Caco-2 (cell line): ENCODE measurements around the gene NPTXR. TPM values are rescaled to one million over a fixed set of nuclear protein-coding genes. Genes with fewer than 3 reads are reported as not detected.
A peak's percentile ranks its signal among the peaks of the same experiment; 100 is the strongest.

ENCODE experiments used
- BruUV-seq: library from RNA; stranded (reverse); fragments of 400-500 nt; replicated peaks from 2 replicates; lab custom pipeline; 2021; lab: Mats Ljungman, UMichigan
- CTCF ChIA-PET: fragments of 300-600 bp; sonication (Branson Sonifier 250); formaldehyde crosslinking; loops from one replicate; lab custom pipeline; 2022; ENCODE audit warnings: antibody characterized with exemption; lab: Charles Lee
- POLR2A ChIA-PET: fragments of 300-600 bp; sonication (Branson Sonifier 250); formaldehyde crosslinking; loops from one replicate; lab custom pipeline; 2022; ENCODE audit warnings: antibody characterized with exemption; lab: Charles Lee
- DNase-seq, 2 experiments: peaks; one replicate each; pipeline versions ENCODE4 v3.0.0 to v3.0.0-alpha.2; 2020 to 2022
- H3K27me3 ChIP-seq: replicated peaks from 2 replicates; pipeline ENCODE4 v1.6.0; 2011; ENCODE audit warnings: low read length; ENCODE audit not compliant: control insufficient read depth, insufficient read depth
- H3K36me3 ChIP-seq: 2 replicates; pipeline ENCODE4 v1.5.1; 2011; ENCODE audit warnings: low read length; ENCODE audit not compliant: control insufficient read depth, insufficient read depth
- H3K4me1 ChIP-seq: fragments of 250-450 bp; sonication (Bioruptor Pico); 2 replicates; pipeline ENCODE4 v1.5.1; 2020; ENCODE audit warnings: mild to moderate bottlenecking
- H3K4me3 ChIP-seq: 2 replicates; pipeline ENCODE4 v1.5.1; 2011; ENCODE audit warnings: low read depth, mild to moderate bottlenecking, control low read depth, low read length
- H3K9me3 ChIP-seq: fragments of 250-450 bp; sonication (Bioruptor Pico); 2 replicates; pipeline ENCODE4 v1.5.1; 2020; ENCODE audit warnings: mild to moderate bottlenecking, moderate library complexity
- H3K27ac Mint-ChIP-seq: one replicate; pipeline ENCODE4 v1.8.0; 2022; ENCODE audit warnings: mixed read lengths; ENCODE audit not compliant: unreplicated experiment
- H3K27me3 Mint-ChIP-seq: one replicate; pipeline ENCODE4 v1.8.0; 2022; ENCODE audit warnings: mixed read lengths; ENCODE audit not compliant: insufficient read depth, unreplicated experiment
- H3K36me3 Mint-ChIP-seq: one replicate; pipeline ENCODE4 v1.8.0; 2022; ENCODE audit warnings: mild to moderate bottlenecking, mixed read lengths; ENCODE audit not compliant: insufficient read depth, unreplicated experiment
- H3K4me1 Mint-ChIP-seq: one replicate; pipeline ENCODE4 v1.8.0; 2022; ENCODE audit warnings: low read depth, mixed read lengths; ENCODE audit not compliant: unreplicated experiment
- H3K4me3 Mint-ChIP-seq: one replicate; pipeline ENCODE4 v1.8.0; 2022; ENCODE audit warnings: mild to moderate bottlenecking, moderate library complexity, mixed read lengths; ENCODE audit not compliant: unreplicated experiment
- H3K9me3 Mint-ChIP-seq: one replicate; pipeline ENCODE4 v1.8.0; 2022; ENCODE audit warnings: mixed read lengths; ENCODE audit not compliant: unreplicated experiment
- intact Hi-C: fragments of 100-400 bp; cut with micrococcal nuclease; formaldehyde crosslinking; loops from one replicate; pipeline ENCODE4 v1.10.0; 2022; ENCODE audit not compliant: unreplicated experiment
- total RNA-seq: library from RNA; stranded (reverse); gene quantifications from 2 replicates; pipeline ENCODE4 v1.2.3, GENCODE V29; 2022
- TF ChIP-seq, protein P1 (sequence below), 2 experiments: fragments of 200-600 bp in 1 of 2; IDR thresholded peaks; 1 replicate in 1 of 2; 2 replicates in 1 of 2; pipeline versions ENCODE4 v1.5.1 to v1.8.0; 2011 to 2022; ENCODE audit warnings: antibody characterized with exemption in 1 of 2, control low read depth in 1 of 2, inconsistent platforms in 1 of 2, low read depth in 1 of 2, low read length in 1 of 2, mild to moderate bottlenecking in 1 of 2, moderate library complexity in 1 of 2; ENCODE audit not compliant: insufficient read depth in 1 of 2, severe bottlenecking in 1 of 2, unreplicated experiment in 1 of 2

Gene NPTXR
- total RNA-seq, 1 experiment from 2014 or later, result 16.4 TPM

DNA sequence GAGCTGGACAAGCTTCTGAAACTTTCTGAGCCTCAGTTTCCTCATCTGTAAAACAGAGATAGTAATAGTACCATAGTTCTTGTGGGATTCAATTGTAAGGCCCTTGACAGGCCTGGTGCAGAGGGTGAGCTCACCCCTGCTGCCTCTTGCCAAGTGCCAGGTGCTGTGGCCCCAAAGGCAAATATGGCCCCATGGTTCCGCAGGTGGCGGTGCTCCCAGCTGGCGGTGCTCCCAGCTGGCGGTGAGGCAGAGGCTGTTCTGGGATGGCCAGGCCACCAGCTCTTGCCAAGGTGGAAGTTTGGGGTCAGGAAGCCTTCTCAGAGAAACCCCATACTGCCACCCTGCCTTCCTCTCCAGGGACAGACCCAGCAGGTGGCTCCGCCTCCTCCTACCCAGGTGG lies 8.8 kb downstream of the NPTXR start:
- no TSS peak for BruUV-seq
- intact Hi-C loops, result no loop called here
- ChIA-PET CTCF (interaction anchor here (0.6 kb wide), 1 partner anchor 66 kb away, joined by 3 read pairs; no protein-coding TSS in a partner anchor), POLR2A (no interaction called here)
- Histone ChIP-seq H3K4me3 (no peak overlapping the region), H3K9me3 (no peaks in the 10 kb centered on the region), H3K4me1 (no peaks in the 10 kb centered on the region), H3K36me3 (no peaks in the 10 kb centered on the region), H3K27me3 (no peaks in the 10 kb centered on the region)
- H3K9me3 Mint-ChIP-seq, result no peaks in the 10 kb centered on the region
- peaks cover 6% of the 10 kb centered on the region for H3K36me3 Mint-ChIP-seq
- no peak overlapping the region for H3K27ac Mint-ChIP-seq
- TF ChIP-seq, protein P1, sequence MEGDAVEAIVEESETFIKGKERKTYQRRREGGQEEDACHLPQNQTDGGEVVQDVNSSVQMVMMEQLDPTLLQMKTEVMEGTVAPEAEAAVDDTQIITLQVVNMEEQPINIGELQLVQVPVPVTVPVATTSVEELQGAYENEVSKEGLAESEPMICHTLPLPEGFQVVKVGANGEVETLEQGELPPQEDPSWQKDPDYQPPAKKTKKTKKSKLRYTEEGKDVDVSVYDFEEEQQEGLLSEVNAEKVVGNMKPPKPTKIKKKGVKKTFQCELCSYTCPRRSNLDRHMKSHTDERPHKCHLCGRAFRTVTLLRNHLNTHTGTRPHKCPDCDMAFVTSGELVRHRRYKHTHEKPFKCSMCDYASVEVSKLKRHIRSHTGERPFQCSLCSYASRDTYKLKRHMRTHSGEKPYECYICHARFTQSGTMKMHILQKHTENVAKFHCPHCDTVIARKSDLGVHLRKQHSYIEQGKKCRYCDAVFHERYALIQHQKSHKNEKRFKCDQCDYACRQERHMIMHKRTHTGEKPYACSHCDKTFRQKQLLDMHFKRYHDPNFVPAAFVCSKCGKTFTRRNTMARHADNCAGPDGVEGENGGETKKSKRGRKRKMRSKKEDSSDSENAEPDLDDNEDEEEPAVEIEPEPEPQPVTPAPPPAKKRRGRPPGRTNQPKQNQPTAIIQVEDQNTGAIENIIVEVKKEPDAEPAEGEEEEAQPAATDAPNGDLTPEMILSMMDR (IDR thresholded peaks at IDR 0.05; ENCODE audit: insufficient read depth in 1 of 2, low read depth in 1 of 2, low read length in 1 of 2, severe bottlenecking in 1 of 2, unreplicated experiment in 1 of 2), result no peak
- no peak overlapping the region for H3K4me3 Mint-ChIP-seq
- peaks cover under 1% of the 10 kb centered on the region for H3K27me3 Mint-ChIP-seq
- no peaks in the 10 kb centered on the region for H3K4me1 Mint-ChIP-seq
- no peak for DNase-seq

DNA sequence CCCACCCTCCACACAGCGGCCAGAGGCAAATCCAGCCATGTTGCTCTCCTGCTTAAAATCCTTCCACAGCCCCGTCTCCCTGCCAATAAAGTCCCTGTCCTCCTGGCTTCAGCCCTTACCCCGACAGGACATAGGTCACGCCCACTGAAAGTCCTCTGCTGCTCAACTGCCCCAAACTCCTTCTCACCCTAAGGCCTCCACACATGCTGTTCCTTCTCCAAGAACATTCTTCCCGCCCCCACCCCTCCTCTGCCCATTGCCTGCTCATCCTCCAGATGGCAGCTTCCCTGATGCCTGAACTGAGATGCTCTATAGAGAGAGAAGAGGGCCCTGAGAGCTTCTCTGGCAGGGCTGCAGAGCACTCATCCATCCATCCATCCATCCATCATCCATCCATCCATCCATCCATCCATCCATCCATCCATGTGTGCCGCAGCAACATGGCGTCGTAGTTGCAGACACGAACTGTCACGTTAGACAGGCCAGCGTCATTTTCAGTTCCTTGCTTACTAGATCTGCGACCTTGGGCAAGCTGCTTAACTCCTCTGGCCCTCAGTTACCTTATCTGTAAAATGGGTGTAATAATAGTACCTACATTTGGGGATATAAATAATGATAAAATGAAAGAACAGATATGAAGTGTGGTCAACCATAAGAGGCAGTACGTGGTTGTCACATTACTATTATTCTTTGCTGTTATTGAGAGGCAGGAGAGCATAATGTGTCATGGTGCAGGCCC lies 9.4 kb downstream of the NPTXR start:
- H3K9me3 ChIP-seq, result no peaks in the 10 kb centered on the region
- intact Hi-C loops, result no loop called here
- CTCF ChIA-PET, result no interaction called here

DNA sequence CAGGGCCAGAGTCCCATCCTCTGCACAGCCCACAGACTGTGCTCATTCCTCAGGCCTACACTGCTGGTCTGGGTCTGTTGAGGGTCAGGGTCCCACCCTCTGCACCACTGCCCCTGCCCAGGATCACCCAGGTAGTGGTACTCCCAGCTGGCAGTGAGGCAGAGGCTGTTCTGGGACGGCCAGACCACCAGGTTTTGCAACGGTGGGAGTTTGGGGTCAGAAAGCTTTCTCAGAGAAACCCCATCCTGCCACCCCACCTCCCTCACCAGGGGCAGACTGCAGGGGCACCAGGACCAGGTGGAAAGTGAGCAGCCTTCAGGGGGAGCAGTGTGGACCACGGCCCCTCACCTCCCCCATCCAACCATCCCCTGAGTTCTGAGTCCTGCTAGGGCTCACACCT lies 10.8 kb downstream of the NPTXR start:
- intact Hi-C loops, result no loop called here
- POLR2A ChIA-PET, result no interaction called here
- CTCF ChIA-PET, result no interaction called here
- Histone ChIP-seq H3K4me1 (no peaks in the 10 kb centered on the region), H3K27me3 (no peaks in the 10 kb centered on the region), H3K36me3 (no peaks in the 10 kb centered on the region), H3K4me3 (no peak overlapping the region), H3K9me3 (no peaks in the 10 kb centered on the region)
- TF ChIP-seq, protein P1 (IDR thresholded peaks at IDR 0.05; ENCODE audit: insufficient read depth in 1 of 2, low read depth in 1 of 2, low read length in 1 of 2, severe bottlenecking in 1 of 2, unreplicated experiment in 1 of 2), result no peak
- Mint-ChIP-seq H3K27me3 (no peaks in the 10 kb centered on the region), H3K4me3 (no peak overlapping the region), H3K4me1 (no peaks in the 10 kb centered on the region), H3K9me3 (no peaks in the 10 kb centered on the region), H3K27ac (no peak overlapping the region), H3K36me3 (peaks cover 6% of the 10 kb centered on the region)
- BruUV-seq, result no TSS peak
- peak in 1 of 2 experiments; percentile 15 for DNase-seq

More for the DNA sequence above, 9.4 kb downstream of the NPTXR start:
- Histone ChIP-seq H3K4me1 (no peaks in the 10 kb centered on the region), H3K36me3 (no peaks in the 10 kb centered on the region), H3K4me3 (no peak overlapping the region), H3K27me3 (no peaks in the 10 kb centered on the region)
- Mint-ChIP-seq H3K4me3 (no peak overlapping the region), H3K36me3 (peaks cover 6% of the 10 kb centered on the region), H3K9me3 (no peaks in the 10 kb centered on the region), H3K27ac (no peak overlapping the region), H3K4me1 (no peaks in the 10 kb centered on the region), H3K27me3 (no peaks in the 10 kb centered on the region)
- TF ChIP-seq, protein P1 (IDR thresholded peaks at IDR 0.05; ENCODE audit: insufficient read depth in 1 of 2, low read depth in 1 of 2, low read length in 1 of 2, severe bottlenecking in 1 of 2, unreplicated experiment in 1 of 2), result no peak
- no peak for DNase-seq
- POLR2A ChIA-PET, result no interaction called here
- BruUV-seq, result no TSS peak
